ENCODE measurements around the gene MISP. TPM values are rescaled to one million over a fixed set of nuclear protein-coding genes. Genes with fewer than 3 reads are reported as not detected.

Gene MISP
- polyA plus RNA-seq, 1 of the 3 experiments (the other 2 are of a cell fraction), result 0.08 TPM

GRCh38 chr19:805600-806550 lies 55.0 kb downstream of the MISP start:
- Histone ChIP-seq H3K4me1 (ENCODE audit: control insufficient read depth in 1 of 2, insufficient read depth in 2 of 2, low read depth in 1 of 2, low read length in 1 of 2) (peaks cover 13 to 17% of the 10 kb centered on the region in 2 experiments; a peak in 2 of 4 replicates), H3K9me2 (no peaks in the 10 kb centered on the region), H3F3A (replicated peaks; ENCODE audit: insufficient read depth) (peaks cover 24% of the 10 kb centered on the region), H3K4me3 (ENCODE audit: low read depth in 2 of 2, low read length in 1 of 2) (no peak overlapping the region), H4K20me1 (ENCODE audit: insufficient read depth) (peaks cover 100% of the 10 kb centered on the region), H2AFZ (ENCODE audit: low read depth) (no peak overlapping the region), H3K27me3 (ENCODE audit: insufficient read depth) (no peaks in the 10 kb centered on the region), H3K36me3 (replicated peaks in 1 of 2; ENCODE audit: control insufficient read depth in 1 of 2, insufficient read depth in 2 of 2, low read length in 1 of 2) (peaks cover 49 to 79% of the 10 kb centered on the region in 2 experiments), H3K27ac (ENCODE audit: low read depth in 2 of 2, low read length in 1 of 2) (no peak overlapping the region), H3K79me2 (ENCODE audit: insufficient read depth) (peaks cover 90% of the 10 kb centered on the region), H3K4me2 (no peak overlapping the region), H3K9ac (no peak overlapping the region), H3K9me3 (no peaks in the 10 kb centered on the region)
- no peak for TF ChIP-seq IRF3 (IDR thresholded peaks at IDR 0.05; ENCODE audit: low read depth, low read length)
- TF ChIP-seq RFX5 (IDR thresholded peaks at IDR 0.05; ENCODE audit: low read length), result no peak
- no peak for TF ChIP-seq PBX3 (IDR thresholded peaks at IDR 0.05)
- no peak for TF ChIP-seq TCF12 (IDR thresholded peaks at IDR 0.05)
- no peak for TF ChIP-seq RAD21 (IDR thresholded peaks at IDR 0.05; ENCODE audit: low read length)
- TF ChIP-seq FOXM1 (IDR thresholded peaks at IDR 0.05; ENCODE audit: low read depth), result no peak
- TF ChIP-seq ELF1 (IDR thresholded peaks at IDR 0.05), result no peak
- no peak for TF ChIP-seq YY1 (IDR thresholded peaks at IDR 0.05; ENCODE audit: low read depth)
- no peak for TF ChIP-seq EP300 (IDR thresholded peaks at IDR 0.05; ENCODE audit: borderline replicate concordance in 1 of 2, low read depth in 1 of 2, low read length in 1 of 2)
- no peak for TF ChIP-seq FOSL2 (IDR thresholded peaks at IDR 0.05; ENCODE audit: borderline replicate concordance, low read depth)
- TF ChIP-seq GABPA (IDR thresholded peaks at IDR 0.05; ENCODE audit: low read depth), result no peak
- no peak for TF ChIP-seq REST (IDR thresholded peaks at IDR 0.05; ENCODE audit: low read depth, low read length)
- TF ChIP-seq NFIC (IDR thresholded peaks at IDR 0.05; ENCODE audit: borderline replicate concordance), result no peak
- no peak for TF ChIP-seq TAF1 (IDR thresholded peaks at IDR 0.05; ENCODE audit: borderline replicate concordance, low read depth, low read length)
- TF ChIP-seq USF1 (IDR thresholded peaks at IDR 0.05; ENCODE audit: borderline replicate concordance, low read depth), result no peak
- 98% methylated on average over 30 of the region's 93 CpGs for WGBS (ENCODE audit: low lambda C conversion rate)
- ChIA-PET CTCF (no interaction called here), POLR2A (interaction anchor here (1.6 kb wide), 1 partner anchor 9 kb away, joined by 6 read pairs; no protein-coding TSS in a partner anchor)
- peak; percentile 39 for DNase-seq

All from SK-N-SH (cell line).